Upper lobe of left lung (tissue), 6 donors: ENCODE measurements around the gene FOXE1. TPM values are rescaled to one million over a fixed set of nuclear protein-coding genes. Genes with fewer than 3 reads are reported as not detected.
A peak's percentile ranks its signal among the peaks of the same experiment; 100 is the strongest.

Source experiments
- ATAC-seq, 2 donors: fragments of 200-7000 bp; cut with Tn5 transposase; one replicate each; pipeline ENCODE4 v1.9.1; 2022; ENCODE audit warnings: mild to moderate bottlenecking in 2 of 2, moderate library complexity in 2 of 2; ENCODE audit not compliant: low FRiP score in 2 of 2
- DNase-seq, 2 donors: peaks; one replicate each; pipeline ENCODE4 v3.0.0-alpha.2; 2019 to 2020
- H3K27ac ChIP-seq, 4 donors: fragments of 200-600 bp; sonication (generic); one replicate each; pipeline ENCODE4 v1.5.1; 2016 to 2019
- H3K27me3 ChIP-seq, 4 donors: fragments of 200-600 bp; sonication (generic); one replicate each; pipeline ENCODE4 v1.5.1; 2017 to 2019
- H3K36me3 ChIP-seq, 4 donors: fragments of 200-600 bp; sonication (generic); one replicate each; pipeline ENCODE4 v1.5.1; 2016 to 2019
- H3K4me1 ChIP-seq, 4 donors: fragments of 200-600 bp; sonication (generic); one replicate each; pipeline ENCODE4 v1.5.1; 2018 to 2019
- H3K4me3 ChIP-seq, 4 donors: fragments of 200-600 bp; sonication (generic); one replicate each; pipeline ENCODE4 v1.5.1; 2017 to 2019; ENCODE audit warnings: mild to moderate bottlenecking in 2 of 4, moderate library complexity in 1 of 4
- H3K9me3 ChIP-seq, 4 donors: fragments of 200-600 bp; sonication (generic); one replicate each; pipeline ENCODE4 v1.5.1; 2018 to 2019
- EP300 ChIP-seq, 4 donors: sonication (generic); formaldehyde crosslinking; IDR thresholded peaks; one replicate each; pipeline ENCODE4 v1.5.1; 2017; ENCODE audit warnings: antibody characterized with exemption in 4 of 4, control low read depth in 2 of 4
- POLR2A ChIP-seq, 4 donors: fragments of 450-650 bp; IDR thresholded peaks; one replicate each; pipeline ENCODE4 v1.5.1; 2016 to 2017; ENCODE audit warnings: antibody characterized with exemption in 4 of 4, mild to moderate bottlenecking in 2 of 4
- POLR2AphosphoS5 ChIP-seq, 2 donors: sonication (generic); formaldehyde crosslinking; IDR thresholded peaks; one replicate each; pipeline ENCODE4 v1.5.1; 2017; ENCODE audit warnings: antibody characterized with exemption in 2 of 2
- WGBS, 2 donors: methylation state at CpG; one replicate each; pipeline ENCODE4 v1.1.5; 2017 to 2018; 5-methylcytosine and 5-hydroxymethylcytosine counted together
- total RNA-seq, 6 donors: library from RNA; depleted of rRNA in 4 of 6; stranded (reverse); fragments of >200 nt in 4 of 6; gene quantifications; one replicate each; pipeline versions ENCODE4 v1.1.0 to v1.2.1, GENCODE V29; 2016 to 2021
- TF ChIP-seq, protein P1 (sequence below), 6 experiments: fragments of 450-650 bp in 4 of 6; fragments of 200-600 bp in 2 of 6; sonication (generic) in 2 of 6; IDR thresholded peaks; one replicate each; pipeline ENCODE4 v1.5.1; 2016 to 2019; ENCODE audit warnings: antibody characterized with exemption in 6 of 6
- donor health status: DM: no; HTN: no; CAD: no; lungs with moderate emphysema.
- donor health status: DM: no; HTN: yes; CAD: no; lungs with severe emphysema.

FOXE1 gene
- 1 to 10 TPM in 1 of 6 donors, not detected in 5; 1.8 TPM for total RNA-seq

DNA sequence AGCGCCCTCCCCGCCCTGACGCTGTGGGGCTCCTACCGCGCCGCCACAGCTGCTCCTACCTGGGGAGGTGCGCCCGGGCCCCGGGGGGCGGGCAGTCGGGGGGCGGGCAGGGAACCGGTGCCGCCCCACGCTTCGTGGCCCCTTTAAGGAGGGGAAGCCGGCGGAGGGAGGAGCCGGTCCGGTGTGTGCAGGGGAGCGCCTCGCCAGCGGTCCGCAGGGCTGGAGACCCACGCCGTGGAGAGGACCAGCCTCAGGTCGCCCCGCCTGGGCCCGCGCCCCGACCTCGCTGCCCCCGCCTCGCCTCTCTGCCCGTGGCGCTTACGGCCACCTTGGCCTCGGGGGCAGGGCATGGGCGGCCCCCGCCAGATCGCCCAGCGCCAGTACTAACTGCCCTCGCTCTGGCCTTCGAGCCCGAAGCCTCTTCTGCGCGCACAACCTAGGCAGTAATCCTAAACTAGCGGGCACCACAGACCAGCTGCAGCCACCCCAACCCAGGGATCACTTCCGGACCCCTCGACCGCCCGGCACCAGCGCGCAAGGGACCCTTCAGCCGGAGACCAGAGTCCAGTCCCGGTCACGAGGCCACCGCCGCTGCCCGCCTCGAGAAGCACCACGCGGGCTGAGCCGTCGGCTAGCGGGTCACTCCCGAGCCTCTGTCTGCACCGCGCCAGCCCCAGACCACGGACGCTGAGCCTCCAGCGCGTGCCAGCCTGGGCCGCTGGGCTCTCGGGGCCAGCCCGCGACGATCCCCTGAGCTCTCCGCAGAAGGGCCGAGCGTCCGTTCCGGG is at the start of gene FOXE1:
FOXE1 (plus strand) TSS at position 171 of the 788 bp plus-strand sequence. CDS start 689 bp downstream, outside the sequence.
- peaks cover 0 to 95% (median 54%) of the 10 kb centered on the region in 4 donors for H3K27me3 ChIP-seq
- H3K4me1 ChIP-seq, result peaks cover 34 to 54% (median 39%) of the 10 kb centered on the region in 4 donors
- H3K36me3 ChIP-seq, result no peaks in the 10 kb centered on the region
- H3K4me3 ChIP-seq, result peak within 1 kb of the TSS in 3 of 4 donors; percentile 37 to 45 (median 44)
- TF ChIP-seq, protein P1, sequence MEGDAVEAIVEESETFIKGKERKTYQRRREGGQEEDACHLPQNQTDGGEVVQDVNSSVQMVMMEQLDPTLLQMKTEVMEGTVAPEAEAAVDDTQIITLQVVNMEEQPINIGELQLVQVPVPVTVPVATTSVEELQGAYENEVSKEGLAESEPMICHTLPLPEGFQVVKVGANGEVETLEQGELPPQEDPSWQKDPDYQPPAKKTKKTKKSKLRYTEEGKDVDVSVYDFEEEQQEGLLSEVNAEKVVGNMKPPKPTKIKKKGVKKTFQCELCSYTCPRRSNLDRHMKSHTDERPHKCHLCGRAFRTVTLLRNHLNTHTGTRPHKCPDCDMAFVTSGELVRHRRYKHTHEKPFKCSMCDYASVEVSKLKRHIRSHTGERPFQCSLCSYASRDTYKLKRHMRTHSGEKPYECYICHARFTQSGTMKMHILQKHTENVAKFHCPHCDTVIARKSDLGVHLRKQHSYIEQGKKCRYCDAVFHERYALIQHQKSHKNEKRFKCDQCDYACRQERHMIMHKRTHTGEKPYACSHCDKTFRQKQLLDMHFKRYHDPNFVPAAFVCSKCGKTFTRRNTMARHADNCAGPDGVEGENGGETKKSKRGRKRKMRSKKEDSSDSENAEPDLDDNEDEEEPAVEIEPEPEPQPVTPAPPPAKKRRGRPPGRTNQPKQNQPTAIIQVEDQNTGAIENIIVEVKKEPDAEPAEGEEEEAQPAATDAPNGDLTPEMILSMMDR (IDR thresholded peaks at IDR 0.05), result no peak
- ATAC-seq, result peak in 1 of 2 donors; percentile 30
- H3K27ac ChIP-seq, result no peak within 1 kb of the TSS
- peak in 1 of 2 donors; percentile 78 for DNase-seq
- WGBS, 2 donors, result 0 to 2% methylated on average over 10 to 39 of the region's 83 CpGs
- no peaks in the 10 kb centered on the region for H3K9me3 ChIP-seq

DNA sequence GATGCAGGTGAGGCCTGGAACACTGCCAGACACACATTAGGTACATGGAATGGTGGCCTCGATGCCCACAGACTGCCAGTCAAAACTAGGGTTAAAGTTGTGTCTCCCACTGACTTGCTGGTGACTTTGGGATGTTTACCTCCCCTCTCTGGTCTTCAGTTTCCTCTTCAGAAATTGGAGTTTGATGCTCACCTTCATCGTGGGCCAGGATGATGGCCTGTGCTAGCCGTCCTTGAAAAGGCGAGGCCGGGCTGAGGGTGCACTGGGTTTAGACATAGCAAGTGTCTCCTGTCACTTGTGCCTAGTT is 49.0 kb upstream of the FOXE1 start:
- ATAC-seq (no peak), DNase-seq (no peak)
- 25 to 80% methylated on average over 1 to 5 of the region's 5 CpGs for WGBS, 2 donors
- no peaks in the 10 kb centered on the region for H3K36me3 ChIP-seq
- no peak for TF ChIP-seq POLR2AphosphoS5 (IDR thresholded peaks at IDR 0.05)
- TF ChIP-seq, protein P1 (IDR thresholded peaks at IDR 0.05), result no peak
- H3K27ac ChIP-seq, result peak overlapping the region; percentile 29 to 71 (median 62)
- H3K9me3 ChIP-seq, result no peaks in the 10 kb centered on the region
- H3K27me3 ChIP-seq, result peaks cover 0 to 9% (median 2%) of the 10 kb centered on the region in 4 donors
- peaks cover 8 to 11% (median 11%) of the 10 kb centered on the region in 4 donors for H3K4me1 ChIP-seq
- peak overlapping the region in 3 of 4 donors; percentile 41 to 54 (median 46) for H3K4me3 ChIP-seq

DNA sequence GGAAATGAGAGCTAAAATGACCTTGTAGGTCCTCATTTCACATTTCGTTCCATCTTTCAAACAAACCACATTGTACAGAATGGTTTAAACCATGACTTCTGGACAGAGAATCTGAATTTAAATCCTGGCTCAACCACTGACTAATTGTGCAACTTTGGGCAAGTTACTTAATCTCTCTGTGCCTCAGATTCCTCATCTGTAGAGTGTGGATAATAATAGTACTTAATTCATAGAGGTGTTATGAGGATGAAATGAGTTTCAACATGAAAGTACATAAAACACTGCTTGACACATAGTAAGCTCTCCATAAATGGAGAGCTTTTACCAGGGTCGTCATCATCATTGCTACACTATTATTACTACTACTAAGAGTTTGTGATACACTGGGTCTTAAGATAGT is 46.3 kb upstream of the FOXE1 start:
- ATAC-seq (no peak), DNase-seq (no peak)
- TF ChIP-seq EP300 (IDR thresholded peaks at IDR 0.05) (no peak), POLR2A (IDR thresholded peaks at IDR 0.05) (no peak), POLR2AphosphoS5 (IDR thresholded peaks at IDR 0.05) (no peak)
- TF ChIP-seq, protein P1 (IDR thresholded peaks at IDR 0.05), result no peak
- no peak overlapping the region for H3K27ac ChIP-seq
- WGBS, 2 donors, result 53 to 66% methylated on average over 2 of the region's 2 CpGs
- H3K4me1 ChIP-seq, result peaks cover 8 to 11% (median 11%) of the 10 kb centered on the region in 4 donors
- no peak overlapping the region for H3K4me3 ChIP-seq
- no peaks in the 10 kb centered on the region for H3K9me3 ChIP-seq
- peaks cover 0 to 9% (median 2%) of the 10 kb centered on the region in 4 donors for H3K27me3 ChIP-seq
- no peaks in the 10 kb centered on the region for H3K36me3 ChIP-seq

DNA sequence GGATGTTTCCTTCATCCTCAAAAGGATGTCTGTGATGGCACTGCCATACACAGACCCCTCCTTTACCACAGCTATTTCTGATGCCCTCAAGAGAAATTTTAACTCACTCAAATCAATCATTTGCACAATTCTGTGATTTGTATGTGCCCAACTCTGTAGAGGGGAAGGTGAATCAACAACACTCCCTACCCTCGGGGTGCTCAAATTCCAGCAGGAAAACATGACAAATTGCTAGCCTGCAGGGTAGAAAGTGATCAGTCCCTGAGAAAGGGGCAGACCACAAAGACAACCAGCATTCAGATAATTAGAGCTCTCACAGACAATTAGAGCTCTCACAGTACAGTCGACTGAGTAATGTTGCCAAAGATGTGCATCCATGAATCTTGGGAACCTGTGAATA is 45.3 kb upstream of the FOXE1 start:
- DNase-seq, result no peak
- Histone ChIP-seq H3K27ac (no peak overlapping the region), H3K36me3 (no peaks in the 10 kb centered on the region), H3K4me1 (peaks cover 8 to 11% (median 11%) of the 10 kb centered on the region in 4 donors), H3K4me3 (no peak overlapping the region), H3K9me3 (no peaks in the 10 kb centered on the region), H3K27me3 (peaks cover 0 to 9% (median 2%) of the 10 kb centered on the region in 4 donors)
- WGBS, 2 donors, result 62 to 69% methylated on average over 2 of the region's 2 CpGs
- ATAC-seq, result no peak
- TF ChIP-seq EP300 (IDR thresholded peaks at IDR 0.05) (no peak), POLR2AphosphoS5 (IDR thresholded peaks at IDR 0.05) (no peak), POLR2A (IDR thresholded peaks at IDR 0.05) (no peak)
- TF ChIP-seq, protein P1 (IDR thresholded peaks at IDR 0.05), result no peak

DNA sequence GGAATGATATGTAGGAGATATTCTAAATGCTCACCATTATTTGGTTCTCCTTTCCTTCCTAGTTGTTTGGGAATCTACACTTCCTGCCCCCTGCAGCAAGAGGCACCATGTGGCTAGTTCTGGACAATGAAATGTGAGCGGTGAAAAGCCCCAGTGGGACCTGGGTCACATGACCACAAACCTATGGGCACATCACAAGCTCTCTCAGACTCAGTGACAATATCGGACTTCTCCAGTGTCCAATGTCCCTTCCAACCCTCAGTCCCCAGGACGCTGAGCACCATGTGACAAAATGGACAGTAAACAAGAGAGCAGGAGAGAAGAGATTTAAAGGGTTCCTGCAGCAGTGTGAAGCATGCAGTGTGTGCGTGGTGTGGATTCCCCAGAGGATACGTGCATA is 44.6 kb upstream of the FOXE1 start:
- no peak for DNase-seq
- ATAC-seq, result no peak
- no peak overlapping the region for H3K27ac ChIP-seq
- peaks cover 5 to 8% (median 6%) of the 10 kb centered on the region in 4 donors for H3K4me1 ChIP-seq
- H3K36me3 ChIP-seq, result no peaks in the 10 kb centered on the region
- H3K9me3 ChIP-seq, result no peaks in the 10 kb centered on the region
- TF ChIP-seq POLR2AphosphoS5 (IDR thresholded peaks at IDR 0.05) (no peak), POLR2A (IDR thresholded peaks at IDR 0.05) (no peak), EP300 (IDR thresholded peaks at IDR 0.05) (no peak)
- TF ChIP-seq, protein P1 (IDR thresholded peaks at IDR 0.05), result no peak
- WGBS, 2 donors, result 66 to 74% methylated on average over 5 of the region's 5 CpGs
- peaks cover 0 to 9% (median 2%) of the 10 kb centered on the region in 4 donors for H3K27me3 ChIP-seq
- no peak overlapping the region for H3K4me3 ChIP-seq
